NAMALWA (cell line): ENCODE results near the gene GMDS.

Source experiments
- DNase-seq: peaks from one replicate; pipeline ENCODE4 v3.0.0-alpha.2; 2015; ENCODE audit warnings: low spot score

Gene GMDS

GRCh38 chr6:1601158-1602048 lies 644.0 kb downstream of the GMDS start:
- no peak for DNase-seq

GRCh38 chr6:1600764-1601157 lies 644.6 kb downstream of the GMDS start:
- no peak for DNase-seq

- no peak for DNase-seq
Observed at GRCh38 chr6:1600063-1600763, 645.2 kb downstream of the GMDS start.

GRCh38 chr6:1599469-1599868 lies 645.9 kb downstream of the GMDS start:
- no peak for DNase-seq

- no peak for DNase-seq
Observed at GRCh38 chr6:1598886-1599285, 646.5 kb downstream of the GMDS start.

- no peak for DNase-seq
Observed at GRCh38 chr6:1598433-1598832, 647.0 kb downstream of the GMDS start.

GRCh38 chr6:1597924-1598323 lies 647.5 kb downstream of the GMDS start:
- no peak for DNase-seq

- DNase-seq, result no peak
Observed at GRCh38 chr6:1597121-1597744, 648.2 kb downstream of the GMDS start.

GRCh38 chr6:1596088-1596852 lies 649.1 kb downstream of the GMDS start:
- peak; percentile 55 for DNase-seq

GRCh38 chr6:1595271-1596087 lies 649.9 kb downstream of the GMDS start:
- no peak for DNase-seq

- no peak for DNase-seq
Observed at GRCh38 chr6:1594445-1595200, 650.8 kb downstream of the GMDS start.

- DNase-seq, result no peak
Observed at GRCh38 chr6:1593958-1594314, 651.5 kb downstream of the GMDS start.

GRCh38 chr6:1593286-1593957 lies 652.0 kb downstream of the GMDS start:
- DNase-seq, result no peak

GRCh38 chr6:1592852-1593251 lies 652.6 kb downstream of the GMDS start:
- no peak for DNase-seq

GRCh38 chr6:1591926-1592325 lies 653.5 kb downstream of the GMDS start:
- no peak for DNase-seq

- DNase-seq, result no peak
Observed at GRCh38 chr6:1591243-1591642, 654.2 kb downstream of the GMDS start.

- DNase-seq, result no peak
Observed at GRCh38 chr6:1590580-1590979, 654.8 kb downstream of the GMDS start.

GRCh38 chr6:1589208-1589607 lies 656.2 kb downstream of the GMDS start:
- no peak for DNase-seq

- no peak for DNase-seq
Observed at GRCh38 chr6:1587977-1588376, 657.4 kb downstream of the GMDS start.

- DNase-seq, result no peak
Observed at GRCh38 chr6:1587546-1587945, 657.9 kb downstream of the GMDS start.
